ENCODE results near the gene HOMER3. TPM values are rescaled to one million over a fixed set of nuclear protein-coding genes. Genes with fewer than 3 reads are reported as not detected.
"Not testable (repeated sequence)": the region's sequence is repeated elsewhere in the genome, so short reads cannot be mapped to it uniquely, and the experiment has no call there.

Gene HOMER3
- total and polyA plus RNA-seq, 2 experiments from 2014 or later, result 28.9 to 53.4 TPM

- Histone ChIP-seq H3K79me2 (no peaks in the 10 kb centered on the region), H3K9me2 (replicated peaks; ENCODE audit: insufficient read depth) (no peaks in the 10 kb centered on the region), H3K4me1 (ENCODE audit: insufficient read depth) (no peaks in the 10 kb centered on the region), H3K36me3 (replicated peaks; ENCODE audit: insufficient read depth, low read depth) (no peaks in the 10 kb centered on the region), H3K27ac (no peak overlapping the region), H3K9me3 (ENCODE audit: low read depth) (no peaks in the 10 kb centered on the region), H3K27me3 (no peaks in the 10 kb centered on the region), H3K4me2 (no peak overlapping the region), H4K20me1 (ENCODE audit: insufficient read depth, poor library complexity, severe bottlenecking) (no peaks in the 10 kb centered on the region), H2AFZ (no peak overlapping the region), H3K4me3 (no peak overlapping the region)
- no peak for TF ChIP-seq EZH2phosphoT487 (IDR thresholded peaks at IDR 0.05; ENCODE audit: low read depth, severe bottlenecking, unreplicated experiment)
- TF ChIP-seq EZH2 (IDR thresholded peaks at IDR 0.05; ENCODE audit: borderline replicate concordance), result no peak
- no peak for TF ChIP-seq CTCF (IDR thresholded peaks at IDR 0.05; ENCODE audit: poor library complexity)
- 92% methylated on average over 8 of the region's 8 CpGs for WGBS (ENCODE audit: low lambda C conversion rate, missing lambda C conversion rate)
- peak; percentile 4 for DNase-seq (ENCODE audit: low spot score)
These were observed 36.0 kb downstream of the HOMER3 start for GRCh38 chr19:18905058-18905456.

DNA sequence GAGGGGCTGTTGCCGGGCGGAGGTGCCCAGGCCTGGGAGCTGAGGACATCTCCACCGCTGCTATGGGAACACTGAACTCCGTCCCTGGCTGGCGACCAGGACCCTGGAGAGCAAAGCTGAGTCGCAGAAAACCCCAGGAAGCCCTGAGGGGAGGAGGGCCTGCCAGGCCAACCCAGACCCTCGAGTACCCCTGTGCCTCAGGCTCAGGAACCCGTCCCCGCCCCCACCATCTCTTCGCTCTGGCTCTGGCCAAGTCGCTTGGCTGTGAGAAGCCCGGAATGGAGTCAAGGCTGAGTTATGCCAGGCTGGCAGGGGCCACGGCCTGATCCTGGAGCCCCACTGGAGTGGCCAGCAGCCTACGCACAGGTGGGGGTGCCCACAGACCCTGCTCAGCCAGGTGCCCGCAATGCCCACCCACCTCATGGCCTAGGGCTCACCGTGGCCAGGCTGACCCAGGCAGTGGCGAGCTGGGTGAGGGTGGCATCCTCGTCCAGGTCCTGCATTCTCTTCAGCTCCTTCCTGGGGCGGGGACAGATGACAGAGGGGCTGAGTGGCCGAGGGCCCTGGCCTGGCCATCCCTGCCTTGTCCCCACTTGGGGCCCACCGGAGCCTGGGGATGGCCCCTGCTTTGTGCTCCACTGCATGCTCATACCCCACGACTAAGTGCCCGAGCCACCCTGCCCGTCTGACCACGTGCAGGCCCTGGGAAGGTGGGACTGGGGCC lies 36.5 kb downstream of the HOMER3 start:
- DNase-seq (ENCODE audit: low spot score), result no peak
- Histone ChIP-seq H3K9me3 (ENCODE audit: low read depth) (no peaks in the 10 kb centered on the region), H3K4me1 (ENCODE audit: insufficient read depth) (no peaks in the 10 kb centered on the region), H4K20me1 (ENCODE audit: insufficient read depth, poor library complexity, severe bottlenecking) (no peaks in the 10 kb centered on the region), H2AFZ (no peak overlapping the region), H3K4me3 (no peak overlapping the region), H3K36me3 (replicated peaks; ENCODE audit: insufficient read depth, low read depth) (no peaks in the 10 kb centered on the region), H3K79me2 (no peaks in the 10 kb centered on the region), H3K27ac (no peak overlapping the region), H3K27me3 (no peaks in the 10 kb centered on the region), H3K4me2 (no peak overlapping the region), H3K9me2 (replicated peaks; ENCODE audit: insufficient read depth) (no peaks in the 10 kb centered on the region)
- WGBS (ENCODE audit: low lambda C conversion rate, missing lambda C conversion rate), result 94% methylated on average over 25 of the region's 25 CpGs
- TF ChIP-seq EZH2 (IDR thresholded peaks at IDR 0.05; ENCODE audit: borderline replicate concordance) (no peak), CTCF (IDR thresholded peaks at IDR 0.05; ENCODE audit: poor library complexity) (no peak), EZH2phosphoT487 (IDR thresholded peaks at IDR 0.05; ENCODE audit: low read depth, severe bottlenecking, unreplicated experiment) (no peak)

GRCh38 chr19:18903156-18904037 lies 37.6 kb downstream of the HOMER3 start:
- 95% methylated on average over 29 of the region's 29 CpGs for WGBS (ENCODE audit: low lambda C conversion rate, missing lambda C conversion rate)
- H3K4me2 ChIP-seq, result no peak overlapping the region
- H3K9me2 ChIP-seq (replicated peaks; ENCODE audit: insufficient read depth), result no peaks in the 10 kb centered on the region
- no peak overlapping the region for H2AFZ ChIP-seq
- H3K9me3 ChIP-seq (ENCODE audit: low read depth), result no peaks in the 10 kb centered on the region
- no peaks in the 10 kb centered on the region for H3K36me3 ChIP-seq (replicated peaks; ENCODE audit: insufficient read depth, low read depth)
- H3K79me2 ChIP-seq, result no peaks in the 10 kb centered on the region
- DNase-seq (ENCODE audit: low spot score), result no peak
- peaks cover 4% of the 10 kb centered on the region for H3K4me1 ChIP-seq (ENCODE audit: insufficient read depth)
- H3K27ac ChIP-seq, result no peak overlapping the region
- TF ChIP-seq CTCF (IDR thresholded peaks at IDR 0.05; ENCODE audit: poor library complexity), result no peak
- no peak for TF ChIP-seq EZH2phosphoT487 (IDR thresholded peaks at IDR 0.05; ENCODE audit: low read depth, severe bottlenecking, unreplicated experiment)
- no peak for TF ChIP-seq EZH2 (IDR thresholded peaks at IDR 0.05; ENCODE audit: borderline replicate concordance)
- no peak overlapping the region for H3K4me3 ChIP-seq
- H4K20me1 ChIP-seq (ENCODE audit: insufficient read depth, poor library complexity, severe bottlenecking), result no peaks in the 10 kb centered on the region
- H3K27me3 ChIP-seq, result no peaks in the 10 kb centered on the region

- not testable (repeated sequence) for H3K36me3 ChIP-seq (replicated peaks; ENCODE audit: insufficient read depth, low read depth); H2AFZ ChIP-seq; H3K27me3 ChIP-seq; H3K9me2 ChIP-seq (replicated peaks; ENCODE audit: insufficient read depth); H3K4me1 ChIP-seq (ENCODE audit: insufficient read depth); H3K27ac ChIP-seq; H3K4me3 ChIP-seq; H3K79me2 ChIP-seq; H3K9me3 ChIP-seq (ENCODE audit: low read depth); H3K4me2 ChIP-seq; H4K20me1 ChIP-seq (ENCODE audit: insufficient read depth, poor library complexity, severe bottlenecking); DNase-seq (ENCODE audit: low spot score)
- WGBS (ENCODE audit: low lambda C conversion rate, missing lambda C conversion rate), result 97% methylated on average over 5 of the region's 5 CpGs
These were observed 38.5 kb downstream of the HOMER3 start for GRCh38 chr19:18902519-18902918.

All from hepatocyte (in vitro differentiated cells).